Lower lobe of right lung (tissue), 2 donors: Measurements from ENCODE around the gene CREB3L2. TPM values are rescaled to one million over a fixed set of nuclear protein-coding genes. Genes with fewer than 3 reads are reported as not detected.

Source experiments
- ATAC-seq, 2 donors: fragments of 200-7000 bp; cut with Tn5 transposase; one replicate each; pipeline ENCODE4 v1.9.1; 2020 to 2022; ENCODE audit warnings: mild to moderate bottlenecking in 2 of 2, moderate library complexity in 2 of 2
- DNase-seq: peaks from one replicate; pipeline ENCODE4 v3.0.0-alpha.2; 2020
- H3K27ac ChIP-seq: fragments of 200-600 bp; one replicate; pipeline ENCODE4 v1.8.0; 2022
- H3K27me3 ChIP-seq: fragments of 200-600 bp; one replicate; pipeline ENCODE4 v1.8.0; 2022; ENCODE audit warnings: low read depth
- H3K36me3 ChIP-seq: fragments of 200-600 bp; one replicate; pipeline ENCODE4 v1.8.0; 2022; ENCODE audit warnings: mild to moderate bottlenecking
- H3K4me1 ChIP-seq: fragments of 200-600 bp; one replicate; pipeline ENCODE4 v1.8.0; 2022
- H3K4me3 ChIP-seq: fragments of 200-600 bp; one replicate; pipeline ENCODE4 v1.8.0; 2022; ENCODE audit warnings: mild to moderate bottlenecking
- H3K9me3 ChIP-seq: fragments of 200-600 bp; one replicate; pipeline ENCODE4 v1.8.0; 2022
- CTCF ChIP-seq: fragments of 200-600 bp; IDR thresholded peaks from one replicate; pipeline ENCODE4 v1.8.0; 2022; ENCODE audit warnings: antibody characterized with exemption, mild to moderate bottlenecking
- intact Hi-C: fragments of 100-400 bp; cut with DNase I; formaldehyde crosslinking; loops from one replicate; pipeline ENCODE4 v1.11.0; 2022
- total RNA-seq: library from RNA; stranded (reverse); fragmentation: NEBNext Ultra II Directional; extraction: Animal tissue kit (Norgen Biotek cat#: 25700); gene quantifications from one replicate; pipeline ENCODE4 v1.2.1, GENCODE V29; 2021
- donor health status: DM: no; HTN: yes; CAD: no; lungs with severe emphysema.

CREB3L2 gene
- total RNA-seq, 1 donor from 2014 or later = 48.9 TPM

GRCh38 chr7:137960020-137960419, 41.9 kb downstream of the CREB3L2 start:
- no peaks in the 10 kb centered on the region for H3K36me3 ChIP-seq
- H3K9me3 ChIP-seq = no peaks in the 10 kb centered on the region
- no peak overlapping the region for H3K27ac ChIP-seq
- DNase-seq (no peak), ATAC-seq (no peak)
- intact Hi-C loops = no loop called here
- TF ChIP-seq CTCF = no peak
- no peaks in the 10 kb centered on the region for H3K27me3 ChIP-seq
- H3K4me1 ChIP-seq = peaks cover 49% of the 10 kb centered on the region
- H3K4me3 ChIP-seq = no peak overlapping the region

GRCh38 chr7:137958470-137959431, 43.1 kb downstream of the CREB3L2 start:
- H3K4me1 ChIP-seq = peaks cover 60% of the 10 kb centered on the region
- ATAC-seq (peak; percentile 43 to 55), DNase-seq (no peak)
- H3K4me3 ChIP-seq = no peak overlapping the region
- intact Hi-C loops = no loop called here
- no peaks in the 10 kb centered on the region for H3K36me3 ChIP-seq
- no peaks in the 10 kb centered on the region for H3K27me3 ChIP-seq
- no peak for TF ChIP-seq CTCF
- H3K9me3 ChIP-seq = no peaks in the 10 kb centered on the region
- H3K27ac ChIP-seq = peak overlapping the region; percentile 50

GRCh38 chr7:137957887-137958286, 44.0 kb downstream of the CREB3L2 start:
- intact Hi-C loops = no loop called here
- ATAC-seq = no peak
- H3K9me3 ChIP-seq = no peaks in the 10 kb centered on the region
- H3K4me1 ChIP-seq = peaks cover 58% of the 10 kb centered on the region
- no peaks in the 10 kb centered on the region for H3K36me3 ChIP-seq
- no peaks in the 10 kb centered on the region for H3K27me3 ChIP-seq
- DNase-seq = no peak
- H3K27ac ChIP-seq = peak overlapping the region; percentile 50
- no peak overlapping the region for H3K4me3 ChIP-seq
- no peak for TF ChIP-seq CTCF

- intact Hi-C loops = no loop called here
- TF ChIP-seq CTCF = no peak
- ATAC-seq (peak in 1 of 2 donors; percentile 9), DNase-seq (no peak)
- Histone ChIP-seq H3K27me3 (no peaks in the 10 kb centered on the region), H3K9me3 (no peaks in the 10 kb centered on the region), H3K4me3 (no peak overlapping the region), H3K27ac (peak overlapping the region; percentile 59), H3K36me3 (no peaks in the 10 kb centered on the region), H3K4me1 (peaks cover 67% of the 10 kb centered on the region)
Observed at GRCh38 chr7:137956591-137956990, 45.3 kb downstream of the CREB3L2 start.

- no peaks in the 10 kb centered on the region for H3K36me3 ChIP-seq
- no peaks in the 10 kb centered on the region for H3K9me3 ChIP-seq
- no peak overlapping the region for H3K4me3 ChIP-seq
- peak overlapping the region; percentile 59 for H3K27ac ChIP-seq
- intact Hi-C loops = no loop called here
- no peak for TF ChIP-seq CTCF
- no peaks in the 10 kb centered on the region for H3K27me3 ChIP-seq
- H3K4me1 ChIP-seq = peaks cover 68% of the 10 kb centered on the region
- DNase-seq (no peak), ATAC-seq (no peak)
Observed at GRCh38 chr7:137956183-137956582, 45.7 kb downstream of the CREB3L2 start.
